ENCODE results near the gene RELN. TPM values are rescaled to one million over a fixed set of nuclear protein-coding genes. Genes with fewer than 3 reads are reported as not detected.

RELN gene
- total RNA-seq, 1 experiment from 2014 or later = 0.02 TPM

- no peak overlapping the region for H2BK15ac ChIP-seq (ENCODE audit: low read depth, low read length)
- no peaks in the 10 kb centered on the region for H3K4me1 ChIP-seq (ENCODE audit: insufficient read depth, low read length)
- no peak overlapping the region for H2BK12ac ChIP-seq (ENCODE audit: insufficient read length, low read depth, low read length)
- no peaks in the 10 kb centered on the region for H3K79me1 ChIP-seq (ENCODE audit: insufficient read depth, low read depth, low read length, poor library complexity, severe bottlenecking)
- H4K91ac ChIP-seq (ENCODE audit: insufficient read length, low read depth, low read length) = no peak overlapping the region
- H3K27me3 ChIP-seq (ENCODE audit: insufficient read depth, low read length) = no peaks in the 10 kb centered on the region
- no peak overlapping the region for H3K18ac ChIP-seq (ENCODE audit: insufficient read length, low read depth, low read length)
- no peaks in the 10 kb centered on the region for H3K23me2 ChIP-seq (ENCODE audit: insufficient read length, low read depth, low read length, poor library complexity, severe bottlenecking)
- no peak overlapping the region for H3K4me2 ChIP-seq (ENCODE audit: insufficient read depth, insufficient read length, low read length)
- H3K79me2 ChIP-seq (ENCODE audit: insufficient read depth, low read length) = no peaks in the 10 kb centered on the region
- no peak overlapping the region for H3K56ac ChIP-seq (ENCODE audit: insufficient read length, low read depth, low read length)
- DNase-seq = no peak
- H2AFZ ChIP-seq (ENCODE audit: low read length) = no peak overlapping the region
- no peak overlapping the region for H2BK20ac ChIP-seq (ENCODE audit: low read depth, low read length, poor library complexity, severe bottlenecking)
- H3T11ph ChIP-seq (ENCODE audit: low read length) = no peak overlapping the region
- no peak overlapping the region for H4K5ac ChIP-seq (ENCODE audit: insufficient read length, low read depth, low read length)
- no peak overlapping the region for H3K23ac ChIP-seq (ENCODE audit: insufficient read length, low read depth, low read length)
- no peak overlapping the region for H3K9ac ChIP-seq (ENCODE audit: extremely low read depth, insufficient read length, low read length)
- no peak overlapping the region for H3K14ac ChIP-seq (ENCODE audit: insufficient read depth, low read length)
- no peak for TF ChIP-seq CTCF (conservative IDR thresholded peaks at IDR 0.05)
- Mint-ChIP-seq H3K4me1 (no peaks in the 10 kb centered on the region), H3K27me3 (ENCODE audit: low read depth) (no peaks in the 10 kb centered on the region), H3K9me3 (no peaks in the 10 kb centered on the region), H3K4me3 (no peak overlapping the region), H3K27ac (no peak overlapping the region), H3K36me3 (ENCODE audit: insufficient read depth in 1 of 3, low read depth in 3 of 3) (no peaks in the 10 kb centered on the region)
- H4K8ac ChIP-seq (replicated peaks; ENCODE audit: insufficient read length, low read depth, low read length) = no peak overlapping the region
- H3K9me3 ChIP-seq (ENCODE audit: control insufficient read depth, low read depth, low read length) = no peaks in the 10 kb centered on the region
- no peak overlapping the region for H3K4ac ChIP-seq (ENCODE audit: low read depth, low read length)
- H3K27ac ChIP-seq (ENCODE audit: insufficient read length, low read depth, low read length) = no peak overlapping the region
- H2BK120ac ChIP-seq (ENCODE audit: low read depth, low read length, poor library complexity, severe bottlenecking) = no peak overlapping the region
- H4K20me1 ChIP-seq (ENCODE audit: control insufficient read depth, insufficient read depth, insufficient read length) = no peaks in the 10 kb centered on the region
- H2BK5ac ChIP-seq (ENCODE audit: insufficient read length, low read length) = no peak overlapping the region
- no peak overlapping the region for H2AK5ac ChIP-seq (ENCODE audit: insufficient read length, low read length)
Measured at GRCh38 chr7:103875718-103876117, 113.7 kb downstream of the RELN start.

All from H9 (cell line).